Measurements from ENCODE around the gene PRKN.

Gene PRKN

GRCh38 chr6:161772176-161772575, 955.4 kb downstream of the PRKN start:
- H3K4me1 ChIP-seq (ENCODE audit: insufficient read depth, low read length), result no peaks in the 10 kb centered on the region
- H3K27me3 ChIP-seq (ENCODE audit: insufficient read depth, low read length), result no peaks in the 10 kb centered on the region
- H3K27ac ChIP-seq (ENCODE audit: low read length), result no peak overlapping the region
- no peaks in the 10 kb centered on the region for H3K9me3 ChIP-seq (ENCODE audit: insufficient read depth, low read depth, low read length)
- H3K9ac ChIP-seq (ENCODE audit: low read depth, low read length), result no peak overlapping the region
- no peak overlapping the region for H3K4me3 ChIP-seq (ENCODE audit: low read length)
- H3K36me3 ChIP-seq (ENCODE audit: insufficient read depth, low read depth, low read length), result no peaks in the 10 kb centered on the region

- Histone ChIP-seq H3K4me3 (ENCODE audit: low read length) (no peak overlapping the region), H3K9ac (ENCODE audit: low read depth, low read length) (no peak overlapping the region), H3K36me3 (ENCODE audit: insufficient read depth, low read depth, low read length) (no peaks in the 10 kb centered on the region), H3K9me3 (ENCODE audit: insufficient read depth, low read depth, low read length) (no peaks in the 10 kb centered on the region), H3K4me1 (ENCODE audit: insufficient read depth, low read length) (no peaks in the 10 kb centered on the region), H3K27me3 (ENCODE audit: insufficient read depth, low read length) (no peaks in the 10 kb centered on the region), H3K27ac (ENCODE audit: low read length) (no peak overlapping the region)
These were observed 965.6 kb downstream of the PRKN start for GRCh38 chr6:161761966-161762365.

DNA sequence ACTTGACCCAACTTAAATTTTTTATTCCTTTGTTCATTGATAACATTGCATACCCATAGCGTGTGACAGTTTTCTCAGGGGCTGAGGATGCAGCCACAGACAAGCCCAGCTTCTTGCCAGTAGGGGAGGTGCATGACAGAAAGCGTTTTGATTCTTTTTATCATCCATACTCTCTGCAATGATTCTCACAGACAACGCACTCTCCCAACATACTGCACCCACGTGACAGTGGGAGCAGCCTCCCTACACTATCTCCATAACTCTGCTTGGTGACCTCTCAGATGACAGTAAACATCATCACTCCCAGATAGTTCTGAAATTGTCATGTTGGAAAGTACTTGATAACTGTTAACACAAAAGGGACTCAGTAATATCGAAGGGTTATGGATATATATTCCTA, 972.5 kb downstream of the PRKN start:
- Histone ChIP-seq H3K4me3 (ENCODE audit: low read length) (no peak overlapping the region), H3K27me3 (ENCODE audit: insufficient read depth, low read length) (no peaks in the 10 kb centered on the region), H3K36me3 (ENCODE audit: insufficient read depth, low read depth, low read length) (no peaks in the 10 kb centered on the region), H3K4me1 (ENCODE audit: insufficient read depth, low read length) (no peaks in the 10 kb centered on the region), H3K27ac (ENCODE audit: low read length) (no peak overlapping the region), H3K9me3 (ENCODE audit: insufficient read depth, low read depth, low read length) (no peaks in the 10 kb centered on the region), H3K9ac (ENCODE audit: low read depth, low read length) (no peak overlapping the region)

DNA sequence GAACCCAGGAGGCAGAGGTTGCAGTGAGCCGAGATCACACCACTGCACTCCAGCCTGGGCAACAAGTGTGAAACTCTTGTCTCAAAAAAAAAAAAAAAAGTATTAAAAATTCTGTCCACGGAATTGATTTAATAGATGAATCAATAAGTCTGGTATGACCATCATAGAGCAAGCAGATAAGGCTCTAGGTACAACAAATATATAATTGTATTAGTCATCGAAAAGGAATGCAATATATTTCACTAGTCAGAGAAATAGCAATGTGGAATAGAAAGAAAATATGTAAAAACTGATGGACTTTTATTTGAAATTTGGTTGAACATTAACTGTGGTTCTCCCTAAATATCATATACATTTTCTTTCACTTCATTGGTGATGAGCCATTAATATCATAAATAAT, 976.9 kb downstream of the PRKN start:
- Histone ChIP-seq H3K36me3 (ENCODE audit: insufficient read depth, low read depth, low read length) (no peaks in the 10 kb centered on the region), H3K9me3 (ENCODE audit: insufficient read depth, low read depth, low read length) (no peaks in the 10 kb centered on the region), H3K27me3 (ENCODE audit: insufficient read depth, low read length) (no peaks in the 10 kb centered on the region), H3K4me3 (ENCODE audit: low read length) (no peak overlapping the region), H3K4me1 (ENCODE audit: insufficient read depth, low read length) (no peaks in the 10 kb centered on the region), H3K9ac (ENCODE audit: low read depth, low read length) (no peak overlapping the region), H3K27ac (ENCODE audit: low read length) (no peak overlapping the region)

- Histone ChIP-seq H3K27ac (ENCODE audit: low read length) (no peak overlapping the region), H3K4me3 (ENCODE audit: low read length) (no peak overlapping the region), H3K4me1 (ENCODE audit: insufficient read depth, low read length) (no peaks in the 10 kb centered on the region), H3K9me3 (ENCODE audit: insufficient read depth, low read depth, low read length) (no peaks in the 10 kb centered on the region), H3K9ac (ENCODE audit: low read depth, low read length) (no peak overlapping the region), H3K27me3 (ENCODE audit: insufficient read depth, low read length) (no peaks in the 10 kb centered on the region), H3K36me3 (ENCODE audit: insufficient read depth, low read depth, low read length) (no peaks in the 10 kb centered on the region)
These were observed 978.0 kb downstream of the PRKN start for GRCh38 chr6:161749576-161749975.

DNA sequence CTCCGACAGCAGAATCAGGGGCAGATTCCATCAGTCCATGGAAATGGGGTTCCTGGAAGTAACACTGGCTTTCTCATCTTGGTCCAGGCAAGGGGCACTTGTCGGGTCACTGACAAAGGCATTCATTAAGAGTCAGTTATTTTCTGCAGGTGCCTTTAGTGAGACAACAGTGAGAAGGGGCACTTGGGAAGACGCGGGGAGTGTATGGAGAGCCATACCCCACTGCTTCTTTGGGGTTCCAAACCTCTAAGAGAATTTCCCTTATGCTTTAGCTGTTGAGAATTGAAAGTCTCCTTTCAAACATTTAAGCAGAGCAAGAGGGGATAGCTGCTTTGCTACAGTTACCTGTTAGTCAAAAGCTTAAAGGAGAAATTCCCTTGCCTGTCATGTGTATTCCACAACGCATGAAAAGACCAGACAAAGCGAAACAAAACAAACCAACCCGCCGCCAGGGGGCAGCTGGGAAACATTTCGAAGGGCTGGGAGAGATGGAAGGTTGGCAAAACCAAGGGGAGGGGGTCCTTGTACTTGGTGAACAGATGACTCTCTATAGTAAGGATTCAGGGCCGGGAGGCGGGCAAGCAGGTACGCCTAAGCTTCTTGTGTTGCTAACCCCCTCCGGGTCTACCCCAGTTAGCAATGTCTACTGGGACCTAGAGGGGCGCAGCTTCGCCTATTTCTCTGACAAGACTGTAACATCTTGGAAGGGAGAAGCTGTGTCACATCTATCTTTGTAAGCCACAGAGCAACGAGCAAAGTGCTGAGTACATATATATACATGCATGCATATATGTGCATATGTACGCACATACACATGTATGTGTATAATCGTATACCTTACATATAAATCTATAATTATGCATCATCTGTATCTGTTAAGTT, 978.8 kb downstream of the PRKN start:
- H3K27me3 ChIP-seq (ENCODE audit: insufficient read depth, low read length), result no peaks in the 10 kb centered on the region
- no peaks in the 10 kb centered on the region for H3K4me1 ChIP-seq (ENCODE audit: insufficient read depth, low read length)
- no peaks in the 10 kb centered on the region for H3K9me3 ChIP-seq (ENCODE audit: insufficient read depth, low read depth, low read length)

DNA sequence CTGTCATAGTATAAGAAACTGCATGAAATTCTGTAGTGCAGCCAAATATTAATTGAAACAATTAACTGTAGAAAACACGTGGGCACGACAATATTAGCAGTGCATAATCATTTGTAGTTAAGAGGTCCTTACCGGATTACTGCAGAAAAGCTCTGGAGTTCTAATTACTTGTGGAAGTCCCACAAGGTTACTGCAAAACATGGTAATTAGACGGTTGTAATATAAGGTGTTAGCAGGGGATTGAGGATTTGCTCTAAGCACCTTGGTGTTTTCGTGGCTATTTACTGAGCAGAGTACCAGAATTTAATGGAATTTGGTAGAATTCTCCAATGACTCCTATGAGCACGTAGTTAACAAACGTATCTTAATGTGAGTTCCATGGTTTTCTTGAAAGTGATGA, 980.1 kb downstream of the PRKN start:
- no peaks in the 10 kb centered on the region for H3K9me3 ChIP-seq (ENCODE audit: insufficient read depth, low read depth, low read length)
- H3K4me3 ChIP-seq (ENCODE audit: low read length), result no peak overlapping the region
- H3K36me3 ChIP-seq (ENCODE audit: insufficient read depth, low read depth, low read length), result no peaks in the 10 kb centered on the region

More for the DNA sequence above, 978.8 kb downstream of the PRKN start:
- H3K36me3 ChIP-seq (ENCODE audit: insufficient read depth, low read depth, low read length), result no peaks in the 10 kb centered on the region
- no peak overlapping the region for H3K4me3 ChIP-seq (ENCODE audit: low read length)
- H3K9ac ChIP-seq (ENCODE audit: low read depth, low read length), result no peak overlapping the region
- no peak overlapping the region for H3K27ac ChIP-seq (ENCODE audit: low read length)

DNA sequence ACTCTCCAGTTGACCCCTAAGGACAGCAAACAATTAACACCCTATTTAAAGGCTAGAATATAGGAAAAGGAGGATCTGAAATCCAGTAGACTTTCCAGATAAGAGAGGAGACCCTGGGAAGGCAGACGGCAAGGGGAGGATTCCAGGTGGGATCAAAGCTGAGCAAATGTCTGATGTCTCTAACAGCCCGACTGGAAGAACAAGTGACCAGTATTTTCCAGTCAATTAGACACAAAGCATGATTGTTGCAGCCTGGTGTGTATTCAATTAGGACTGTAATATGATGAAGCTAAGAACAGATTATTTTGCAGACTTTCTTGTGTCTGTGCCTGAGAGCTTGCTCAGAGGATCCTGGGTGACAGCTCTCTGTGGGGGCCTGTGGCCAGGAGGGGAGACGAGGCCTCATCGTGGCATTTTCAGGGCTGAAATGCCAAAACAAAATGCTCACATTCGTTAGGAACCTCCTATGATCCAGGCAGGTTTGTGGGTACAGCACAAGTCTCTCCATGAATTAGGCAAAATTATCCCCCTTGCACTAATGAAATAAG, 981.9 kb downstream of the PRKN start:
- Histone ChIP-seq H3K4me3 (ENCODE audit: low read length) (no peak overlapping the region), H3K27me3 (ENCODE audit: insufficient read depth, low read length) (no peaks in the 10 kb centered on the region), H3K27ac (ENCODE audit: low read length) (no peak overlapping the region), H3K4me1 (ENCODE audit: insufficient read depth, low read length) (no peaks in the 10 kb centered on the region), H3K9ac (ENCODE audit: low read depth, low read length) (no peak overlapping the region), H3K9me3 (ENCODE audit: insufficient read depth, low read depth, low read length) (no peaks in the 10 kb centered on the region), H3K36me3 (ENCODE audit: insufficient read depth, low read depth, low read length) (no peaks in the 10 kb centered on the region)

More for the DNA sequence above, 980.1 kb downstream of the PRKN start:
- Histone ChIP-seq H3K27ac (ENCODE audit: low read length) (no peak overlapping the region), H3K27me3 (ENCODE audit: insufficient read depth, low read length) (no peaks in the 10 kb centered on the region), H3K4me1 (ENCODE audit: insufficient read depth, low read length) (no peaks in the 10 kb centered on the region), H3K9ac (ENCODE audit: low read depth, low read length) (no peak overlapping the region)

DNA sequence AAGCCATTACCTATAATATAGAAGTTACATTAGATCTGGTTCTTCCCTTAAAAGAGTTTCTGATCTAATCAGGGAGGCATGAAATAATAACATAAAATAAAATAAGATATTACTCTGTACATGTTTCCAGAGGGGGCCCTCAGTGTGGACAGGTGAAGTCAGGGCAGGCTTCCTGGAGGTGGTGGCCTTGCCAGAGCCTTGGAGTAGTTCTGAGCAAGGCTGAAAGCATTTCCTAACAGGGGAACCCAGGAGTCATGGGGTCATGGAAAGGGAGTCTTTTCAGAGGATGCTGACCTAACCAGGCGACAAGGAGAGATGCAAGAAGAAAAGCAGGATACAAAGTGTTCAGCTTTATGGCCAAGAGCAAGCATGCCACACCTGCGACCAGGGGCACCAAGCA, 982.4 kb downstream of the PRKN start:
- H3K4me1 ChIP-seq (ENCODE audit: insufficient read depth, low read length), result no peaks in the 10 kb centered on the region
- H3K27ac ChIP-seq (ENCODE audit: low read length), result no peak overlapping the region
- H3K9me3 ChIP-seq (ENCODE audit: insufficient read depth, low read depth, low read length), result no peaks in the 10 kb centered on the region
- no peak overlapping the region for H3K9ac ChIP-seq (ENCODE audit: low read depth, low read length)
- H3K36me3 ChIP-seq (ENCODE audit: insufficient read depth, low read depth, low read length), result no peaks in the 10 kb centered on the region
- H3K27me3 ChIP-seq (ENCODE audit: insufficient read depth, low read length), result no peaks in the 10 kb centered on the region
- H3K4me3 ChIP-seq (ENCODE audit: low read length), result no peak overlapping the region

DNA sequence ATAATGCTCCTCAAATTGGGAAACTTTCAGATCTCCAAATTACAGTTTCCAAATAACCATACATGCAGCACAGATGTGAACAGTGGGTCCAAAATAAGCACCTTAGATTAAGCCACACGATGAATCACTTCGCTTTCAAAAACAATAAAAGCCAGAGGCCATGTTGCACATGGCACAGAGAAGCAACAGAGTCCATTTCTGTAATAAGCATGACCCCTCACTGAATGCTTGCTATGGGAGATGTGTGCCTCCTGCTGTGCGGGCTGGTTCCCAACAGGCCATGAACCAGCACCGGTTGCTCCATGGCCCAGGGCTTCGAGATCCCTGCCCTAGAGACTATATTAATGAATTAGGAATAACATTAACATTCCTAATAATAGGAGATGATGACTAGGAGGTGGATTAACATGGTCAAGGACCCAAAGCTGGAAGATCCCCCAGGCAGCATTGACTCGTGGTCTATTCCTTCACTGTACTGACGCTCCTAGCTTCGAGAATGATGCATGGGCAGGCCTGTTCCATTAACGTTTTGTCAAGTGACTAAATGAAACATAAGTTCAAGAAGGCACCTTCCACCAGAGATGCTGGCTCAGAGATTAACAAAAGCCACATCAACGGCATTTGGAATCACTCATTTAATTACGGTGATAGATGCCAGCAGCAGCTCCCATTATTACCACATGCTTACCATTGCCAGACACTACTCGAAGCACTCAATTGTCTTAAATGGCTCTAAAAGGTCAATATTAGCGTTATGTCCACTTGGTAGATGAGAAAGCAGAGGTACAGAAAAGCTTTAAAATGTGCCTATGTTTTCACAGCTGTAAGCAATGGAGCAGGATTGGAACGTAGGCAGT, 983.1 kb downstream of the PRKN start:
- H3K27ac ChIP-seq (ENCODE audit: low read length), result no peak overlapping the region
- H3K27me3 ChIP-seq (ENCODE audit: insufficient read depth, low read length), result no peaks in the 10 kb centered on the region
- no peaks in the 10 kb centered on the region for H3K9me3 ChIP-seq (ENCODE audit: insufficient read depth, low read depth, low read length)
- H3K4me3 ChIP-seq (ENCODE audit: low read length), result no peak overlapping the region
- H3K4me1 ChIP-seq (ENCODE audit: insufficient read depth, low read length), result no peaks in the 10 kb centered on the region
- no peak overlapping the region for H3K9ac ChIP-seq (ENCODE audit: low read depth, low read length)
- no peaks in the 10 kb centered on the region for H3K36me3 ChIP-seq (ENCODE audit: insufficient read depth, low read depth, low read length)

GRCh38 chr6:161743509-161744178, 983.9 kb downstream of the PRKN start:
- H3K4me3 ChIP-seq (ENCODE audit: low read length), result no peak overlapping the region
- H3K4me1 ChIP-seq (ENCODE audit: insufficient read depth, low read length), result no peaks in the 10 kb centered on the region
- H3K36me3 ChIP-seq (ENCODE audit: insufficient read depth, low read depth, low read length), result no peaks in the 10 kb centered on the region
- H3K9ac ChIP-seq (ENCODE audit: low read depth, low read length), result no peak overlapping the region
- no peaks in the 10 kb centered on the region for H3K9me3 ChIP-seq (ENCODE audit: insufficient read depth, low read depth, low read length)
- H3K27ac ChIP-seq (ENCODE audit: low read length), result no peak overlapping the region
- H3K27me3 ChIP-seq (ENCODE audit: insufficient read depth, low read length), result no peaks in the 10 kb centered on the region

Measured in iPS-20b (cell line).